ENCODE measurements around the gene TBRG1. TPM values are rescaled to one million over a fixed set of nuclear protein-coding genes. Genes with fewer than 3 reads are reported as not detected.

TBRG1 gene
- total RNA-seq, 1 donor from 2014 or later: 87.3 TPM

DNA sequence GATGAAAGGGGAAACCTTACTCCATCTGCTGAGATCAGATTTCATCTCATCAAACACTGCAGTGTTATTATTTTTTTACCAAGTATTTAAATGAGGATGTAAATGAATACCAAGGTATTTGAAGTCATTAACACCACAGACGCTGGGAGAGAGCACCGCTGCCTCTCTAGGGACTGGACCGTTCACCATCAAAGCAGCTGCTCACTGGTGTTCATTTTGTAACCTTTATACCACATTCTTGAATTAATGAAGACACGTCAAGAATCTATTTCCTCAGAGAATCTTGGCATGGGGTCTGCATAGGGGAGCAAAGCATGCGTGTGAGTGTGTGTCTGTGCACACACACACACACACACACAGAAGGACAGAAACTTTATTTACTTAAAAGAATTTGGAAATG, 35.2 kb downstream of the TBRG1 start:
- no peaks in the 10 kb centered on the region for H3K9me3 Mint-ChIP-seq (ENCODE audit: unreplicated experiment)
- H3K4me3 Mint-ChIP-seq (ENCODE audit: unreplicated experiment): no peak overlapping the region
- no peaks in the 10 kb centered on the region for H3K4me1 Mint-ChIP-seq (ENCODE audit: unreplicated experiment)
- peaks cover 3% of the 10 kb centered on the region for H3K27me3 Mint-ChIP-seq (ENCODE audit: unreplicated experiment)
- no peak overlapping the region for H3K27ac Mint-ChIP-seq (ENCODE audit: unreplicated experiment)
- H3K36me3 Mint-ChIP-seq (ENCODE audit: low read depth, unreplicated experiment): peaks cover 8% of the 10 kb centered on the region
- no peak for DNase-seq (ENCODE audit: low spot score)
- TF ChIP-seq, protein P1, sequence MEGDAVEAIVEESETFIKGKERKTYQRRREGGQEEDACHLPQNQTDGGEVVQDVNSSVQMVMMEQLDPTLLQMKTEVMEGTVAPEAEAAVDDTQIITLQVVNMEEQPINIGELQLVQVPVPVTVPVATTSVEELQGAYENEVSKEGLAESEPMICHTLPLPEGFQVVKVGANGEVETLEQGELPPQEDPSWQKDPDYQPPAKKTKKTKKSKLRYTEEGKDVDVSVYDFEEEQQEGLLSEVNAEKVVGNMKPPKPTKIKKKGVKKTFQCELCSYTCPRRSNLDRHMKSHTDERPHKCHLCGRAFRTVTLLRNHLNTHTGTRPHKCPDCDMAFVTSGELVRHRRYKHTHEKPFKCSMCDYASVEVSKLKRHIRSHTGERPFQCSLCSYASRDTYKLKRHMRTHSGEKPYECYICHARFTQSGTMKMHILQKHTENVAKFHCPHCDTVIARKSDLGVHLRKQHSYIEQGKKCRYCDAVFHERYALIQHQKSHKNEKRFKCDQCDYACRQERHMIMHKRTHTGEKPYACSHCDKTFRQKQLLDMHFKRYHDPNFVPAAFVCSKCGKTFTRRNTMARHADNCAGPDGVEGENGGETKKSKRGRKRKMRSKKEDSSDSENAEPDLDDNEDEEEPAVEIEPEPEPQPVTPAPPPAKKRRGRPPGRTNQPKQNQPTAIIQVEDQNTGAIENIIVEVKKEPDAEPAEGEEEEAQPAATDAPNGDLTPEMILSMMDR (IDR thresholded peaks at IDR 0.05; ENCODE audit: unreplicated experiment): no peak

DNA sequence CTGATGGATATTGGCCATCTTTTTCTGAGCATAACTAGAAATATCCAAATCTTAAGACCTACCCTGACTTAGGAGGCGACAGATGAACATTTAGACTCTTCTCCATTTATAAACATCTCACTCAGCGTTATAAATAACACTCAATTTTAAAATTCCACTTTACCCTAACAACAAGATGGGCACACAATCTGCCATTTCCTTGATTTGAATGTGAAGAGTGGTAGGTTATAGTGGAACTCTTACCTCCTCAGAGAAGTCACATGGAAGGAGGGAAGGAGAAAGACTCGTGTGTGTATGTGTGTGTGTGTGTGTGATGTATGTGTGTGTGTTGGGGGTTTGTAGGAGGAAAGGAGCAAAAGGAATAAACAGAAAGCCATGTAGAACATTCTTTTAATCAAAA, 35.8 kb downstream of the TBRG1 start:
- H3K9me3 Mint-ChIP-seq (ENCODE audit: unreplicated experiment): no peaks in the 10 kb centered on the region
- TF ChIP-seq, protein P1 (IDR thresholded peaks at IDR 0.05; ENCODE audit: unreplicated experiment): no peak
- H3K4me1 Mint-ChIP-seq (ENCODE audit: unreplicated experiment): no peaks in the 10 kb centered on the region
- H3K36me3 Mint-ChIP-seq (ENCODE audit: low read depth, unreplicated experiment): peaks cover 4% of the 10 kb centered on the region
- DNase-seq (ENCODE audit: low spot score): no peak
- H3K27ac Mint-ChIP-seq (ENCODE audit: unreplicated experiment): no peak overlapping the region
- H3K27me3 Mint-ChIP-seq (ENCODE audit: unreplicated experiment): peaks cover 6% of the 10 kb centered on the region
- no peak overlapping the region for H3K4me3 Mint-ChIP-seq (ENCODE audit: unreplicated experiment)

DNA sequence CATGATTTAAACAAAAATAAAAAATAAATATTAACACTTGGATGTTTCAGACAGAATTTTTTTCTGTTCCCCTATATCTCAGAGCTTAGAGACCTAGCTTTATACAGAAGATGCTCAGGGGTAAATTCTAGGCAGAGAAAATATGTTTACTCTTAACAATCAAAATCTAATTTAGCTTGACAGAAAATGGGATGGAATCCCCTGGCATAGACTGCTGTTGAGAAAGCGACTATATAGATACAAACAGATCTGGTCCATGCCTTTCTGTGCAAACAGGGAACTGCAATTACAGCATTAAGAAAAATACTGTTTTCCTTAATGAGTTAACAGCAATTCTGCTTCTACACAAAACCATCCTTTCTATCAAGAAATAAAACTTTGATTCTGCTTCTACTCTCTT, 36.3 kb downstream of the TBRG1 start:
- Mint-ChIP-seq H3K27ac (ENCODE audit: unreplicated experiment) (no peak overlapping the region), H3K27me3 (ENCODE audit: unreplicated experiment) (peaks cover 5% of the 10 kb centered on the region), H3K9me3 (ENCODE audit: unreplicated experiment) (no peaks in the 10 kb centered on the region), H3K36me3 (ENCODE audit: low read depth, unreplicated experiment) (peaks cover 3% of the 10 kb centered on the region), H3K4me3 (ENCODE audit: unreplicated experiment) (no peak overlapping the region), H3K4me1 (ENCODE audit: unreplicated experiment) (no peaks in the 10 kb centered on the region)
- DNase-seq (ENCODE audit: low spot score): no peak
- TF ChIP-seq, protein P1 (IDR thresholded peaks at IDR 0.05; ENCODE audit: unreplicated experiment): no peak

DNA sequence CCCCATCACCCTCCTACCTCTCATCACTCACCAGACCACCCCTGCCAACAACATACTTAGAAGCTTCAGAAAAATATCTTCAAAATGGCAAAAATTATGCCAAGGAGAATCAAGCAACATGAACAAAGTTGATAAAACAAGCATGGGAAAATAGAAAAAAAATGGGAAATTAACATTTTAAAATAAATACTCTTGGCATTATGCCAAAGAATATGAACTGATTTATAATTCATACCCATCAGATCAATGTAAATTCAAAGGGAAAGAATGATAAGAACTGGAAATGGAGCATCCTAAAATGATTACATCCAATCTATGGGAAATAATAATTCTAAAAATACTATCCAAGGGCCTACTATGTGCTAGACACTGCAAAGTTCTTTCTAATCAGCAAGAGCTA, 38.9 kb downstream of the TBRG1 start:
- Mint-ChIP-seq H3K27ac (ENCODE audit: unreplicated experiment) (no peak overlapping the region), H3K9me3 (ENCODE audit: unreplicated experiment) (no peaks in the 10 kb centered on the region)

DNA sequence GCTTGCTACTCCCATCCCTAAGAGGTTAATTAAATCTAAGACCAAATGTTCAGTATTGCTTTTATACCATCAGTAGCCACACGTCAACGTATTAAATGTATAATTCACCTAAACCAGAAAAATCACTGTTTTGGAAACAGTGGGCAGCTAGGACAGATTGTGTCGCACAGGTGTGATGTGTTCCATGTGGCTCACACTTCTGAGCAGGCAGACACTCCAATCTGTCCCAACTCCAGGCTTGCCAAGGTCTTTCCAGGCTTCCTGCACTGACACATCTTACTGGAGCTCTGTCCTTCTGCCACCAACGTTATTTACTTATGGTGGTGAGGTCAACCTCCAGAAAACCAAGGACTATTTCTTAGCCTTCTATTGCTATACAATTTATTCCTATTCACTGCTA, 39.4 kb downstream of the TBRG1 start:
- TF ChIP-seq, protein P1 (IDR thresholded peaks at IDR 0.05; ENCODE audit: unreplicated experiment): no peak
- Mint-ChIP-seq H3K36me3 (ENCODE audit: low read depth, unreplicated experiment) (peaks cover 7% of the 10 kb centered on the region), H3K9me3 (ENCODE audit: unreplicated experiment) (no peaks in the 10 kb centered on the region), H3K4me1 (ENCODE audit: unreplicated experiment) (no peaks in the 10 kb centered on the region), H3K4me3 (ENCODE audit: unreplicated experiment) (no peak overlapping the region), H3K27me3 (ENCODE audit: unreplicated experiment) (peaks cover 6% of the 10 kb centered on the region), H3K27ac (ENCODE audit: unreplicated experiment) (no peak overlapping the region)
- DNase-seq (ENCODE audit: low spot score): no peak

More for the DNA sequence above, 38.9 kb downstream of the TBRG1 start:
- H3K4me3 Mint-ChIP-seq (ENCODE audit: unreplicated experiment): peak overlapping the region; percentile 12
- TF ChIP-seq, protein P1 (IDR thresholded peaks at IDR 0.05; ENCODE audit: unreplicated experiment): no peak
- no peak for DNase-seq (ENCODE audit: low spot score)
- no peaks in the 10 kb centered on the region for H3K4me1 Mint-ChIP-seq (ENCODE audit: unreplicated experiment)
- peaks cover 7% of the 10 kb centered on the region for H3K36me3 Mint-ChIP-seq (ENCODE audit: low read depth, unreplicated experiment)
- H3K27me3 Mint-ChIP-seq (ENCODE audit: unreplicated experiment): peaks cover 6% of the 10 kb centered on the region

Measured in endothelial cell (in vitro differentiated cells).